PFSK-1 (cell line): ENCODE measurements around the gene ANKDD1B.

Experiments used
- FOXP2 ChIP-seq: optimal IDR thresholded peaks from 2 replicates; pipeline ENCODE3; 2011; ENCODE audit warnings: borderline replicate concordance, control low read depth, inconsistent platforms; ENCODE audit not compliant: insufficient read depth; ENCODE audit errors: extremely low read length, extremely low read depth
- POLR2AphosphoS5 ChIP-seq: IDR thresholded peaks from 2 replicates; pipeline ENCODE4 v1.6.1; 2012; ENCODE audit warnings: low read depth, mild to moderate bottlenecking, control low read depth, low read length, moderate library complexity
- REST ChIP-seq, 2 experiments: IDR thresholded peaks; 2 replicates each; pipeline versions ENCODE4 v1.6.1 to v1.8.0; 2011 to 2012; ENCODE audit warnings: low read depth in 2 of 2, low read length in 2 of 2, control low read depth in 1 of 2, inconsistent platforms in 1 of 2, mild to moderate bottlenecking in 1 of 2, moderate library complexity in 1 of 2; ENCODE audit not compliant: insufficient read depth in 1 of 2
- SIN3A ChIP-seq: IDR thresholded peaks from 2 replicates; pipeline ENCODE4 v1.6.1; 2012; ENCODE audit warnings: mild to moderate bottlenecking, low read length, moderate library complexity, borderline replicate concordance; ENCODE audit not compliant: insufficient read depth
- TAF1 ChIP-seq: IDR thresholded peaks from 2 replicates; pipeline ENCODE4 v1.6.1; 2012; ENCODE audit warnings: low read length, control low read depth, borderline replicate concordance; ENCODE audit not compliant: insufficient read depth

Gene ANKDD1B

GRCh38 chr5:75601567-75601966, 9.7 kb upstream of the ANKDD1B start:
- TF ChIP-seq TAF1, result no peak
- TF ChIP-seq POLR2AphosphoS5, result no peak
- TF ChIP-seq SIN3A, result no peak
- TF ChIP-seq FOXP2, result no peak
- no peak for TF ChIP-seq REST (IDR thresholded peaks at IDR 0.05; ENCODE audit: insufficient read depth in 1 of 2, low read depth in 2 of 2, low read length in 2 of 2)

GRCh38 chr5:75601996-75602395, 9.3 kb upstream of the ANKDD1B start:
- no peak for TF ChIP-seq TAF1
- no peak for TF ChIP-seq REST (IDR thresholded peaks at IDR 0.05; ENCODE audit: insufficient read depth in 1 of 2, low read depth in 2 of 2, low read length in 2 of 2)
- TF ChIP-seq FOXP2, result no peak
- no peak for TF ChIP-seq SIN3A
- TF ChIP-seq POLR2AphosphoS5, result no peak

- TF ChIP-seq FOXP2 (no peak), POLR2AphosphoS5 (no peak), SIN3A (no peak)
Observed at GRCh38 chr5:75603371-75603770, 7.9 kb upstream of the ANKDD1B start.

DNA sequence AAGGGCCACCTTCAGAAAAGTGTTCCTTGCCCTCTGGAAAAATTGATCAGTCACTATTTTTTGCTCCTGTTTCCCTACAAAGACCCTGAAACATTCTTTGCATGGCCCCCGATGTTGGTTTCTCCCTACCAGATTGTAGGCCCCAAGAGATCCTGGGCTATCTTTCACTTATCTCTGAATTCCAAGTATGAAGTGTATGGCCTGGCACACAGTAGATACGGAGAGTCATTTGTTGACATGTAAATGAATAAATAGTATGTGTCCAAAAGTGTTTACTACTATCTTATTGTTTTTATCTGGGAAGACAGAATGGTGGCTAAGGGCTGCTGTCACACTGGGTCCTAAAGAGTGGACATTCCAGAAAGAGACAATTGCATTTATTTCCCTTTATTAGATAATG, 7.4 kb upstream of the ANKDD1B start:
- no peak for TF ChIP-seq REST (IDR thresholded peaks at IDR 0.05; ENCODE audit: insufficient read depth in 1 of 2, low read depth in 2 of 2, low read length in 2 of 2)
- no peak for TF ChIP-seq POLR2AphosphoS5
- TF ChIP-seq SIN3A, result no peak
- no peak for TF ChIP-seq TAF1
- no peak for TF ChIP-seq FOXP2

DNA sequence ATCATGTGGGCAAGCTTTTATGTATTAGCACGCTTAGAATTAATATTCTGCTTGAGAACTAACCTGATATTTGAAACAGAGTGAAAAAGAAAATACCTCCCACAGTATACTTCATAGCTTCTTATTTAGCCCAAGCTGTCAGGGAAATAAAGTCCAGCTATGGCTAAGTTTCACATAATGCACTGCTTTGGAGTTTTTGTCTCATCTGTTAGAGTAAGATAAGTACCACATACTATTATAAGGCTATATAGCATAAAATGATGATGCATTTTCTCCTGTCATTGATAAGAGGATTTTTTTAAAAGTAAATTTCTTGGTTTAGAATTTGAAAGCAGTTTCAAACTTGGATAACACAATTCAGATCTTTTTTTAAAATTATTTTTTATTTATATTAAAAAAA, 2.4 kb upstream of the ANKDD1B start:
- TF ChIP-seq FOXP2 (no peak), TAF1 (no peak), SIN3A (no peak), POLR2AphosphoS5 (no peak), REST (IDR thresholded peaks at IDR 0.05; ENCODE audit: insufficient read depth in 1 of 2, low read depth in 2 of 2, low read length in 2 of 2) (no peak)

DNA sequence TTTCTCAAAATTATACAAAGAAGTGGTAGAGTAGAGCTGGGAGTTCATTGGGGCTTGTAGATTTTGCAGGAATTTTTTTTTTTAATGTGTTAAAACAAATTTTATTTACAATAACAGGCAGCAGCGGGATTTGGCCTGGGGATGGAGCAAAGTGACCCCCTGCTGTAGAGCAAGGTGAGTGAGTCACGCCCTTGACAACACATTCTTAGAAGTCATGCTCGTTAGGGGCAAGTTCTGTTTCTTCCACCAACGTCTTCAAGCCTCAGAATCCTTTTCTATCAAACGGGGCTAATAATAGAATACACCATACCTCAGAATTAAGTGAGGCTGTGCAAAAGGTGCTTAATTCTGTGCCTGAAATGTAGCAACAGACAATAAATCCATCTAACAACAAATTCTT, 1.1 kb upstream of the ANKDD1B start:
- TF ChIP-seq FOXP2 (no peak), POLR2AphosphoS5 (no peak), REST (IDR thresholded peaks at IDR 0.05; ENCODE audit: insufficient read depth in 1 of 2, low read depth in 2 of 2, low read length in 2 of 2) (no peak), TAF1 (no peak), SIN3A (no peak)
